AG04450 (cell line): Measurements from ENCODE around the gene FAM43A. TPM values are rescaled to one million over a fixed set of nuclear protein-coding genes. Genes with fewer than 3 reads are reported as not detected.

ENCODE experiments used
- CTCF ChIA-PET: fragments of 300-600, 350-600 bp; formaldehyde crosslinking; extraction: SDS; loops from one replicate; lab custom pipeline; 2022; ENCODE audit warnings: antibody characterized with exemption, inconsistent platforms; lab: Charles Lee
- POLR2A ChIA-PET: fragments of 350-600 bp; formaldehyde crosslinking; extraction: SDS; loops from one replicate; lab custom pipeline; 2021; ENCODE audit warnings: antibody characterized with exemption, inconsistent platforms; lab: Yijun Ruan, JAX
- DNase-seq: peaks from one replicate; pipeline ENCODE4 v3.0.0-alpha.2; 2011; ENCODE audit warnings: low read depth, low spot score
- H3K27ac ChIP-seq: one replicate; pipeline ENCODE4 v1.5.1; 2012; ENCODE audit warnings: low read depth, low read length, control low read depth
- H3K27me3 ChIP-seq: one replicate; pipeline ENCODE4 v1.6.0; 2012; ENCODE audit warnings: low read length; ENCODE audit not compliant: control insufficient read depth, insufficient read depth
- H3K4me3 ChIP-seq: 2 replicates; pipeline ENCODE4 v1.5.1; 2011; ENCODE audit warnings: mild to moderate bottlenecking, low read depth, low read length, control low read depth
- H3K9me3 ChIP-seq: 2 replicates; pipeline ENCODE4 v1.5.1; 2012; ENCODE audit warnings: low read length; ENCODE audit not compliant: control insufficient read depth, insufficient read depth
- CTCF ChIP-seq: IDR thresholded peaks from 2 replicates; pipeline ENCODE4 v1.5.1; 2011; ENCODE audit warnings: low read depth, low read length, control low read depth, inconsistent platforms
- polyA plus RNA-seq: library from polyadenylated mRNA; depleted of rRNA; stranded (reverse); fragments of >200 nt; gene quantifications from 2 replicates; pipeline ENCODE4 v1.2.3, GENCODE V29; 2011

Gene FAM43A
- polyA plus RNA-seq, 1 experiment, result 7.6 TPM

- POLR2A ChIA-PET, result no interaction called here
Observed at GRCh38 chr3:194715022-194715800, 29.5 kb downstream of the FAM43A start.

GRCh38 chr3:194718079-194718478 lies 32.4 kb downstream of the FAM43A start:
- no peak for DNase-seq
- ChIA-PET POLR2A (no interaction called here), CTCF (interaction anchor here (0.8 kb wide), 1 partner anchor 9 kb away, joined by 3 read pairs; no protein-coding TSS in a partner anchor)
- H3K27ac ChIP-seq, result no peak overlapping the region
- no peak for TF ChIP-seq CTCF
- H3K27me3 ChIP-seq, result peaks cover 31% of the 10 kb centered on the region
- no peak overlapping the region for H3K4me3 ChIP-seq
- H3K9me3 ChIP-seq, result no peaks in the 10 kb centered on the region

More at GRCh38 chr3:194715022-194715800, 29.5 kb downstream of the FAM43A start:
- DNase-seq, result no peak
- TF ChIP-seq CTCF, result no peak
- Histone ChIP-seq H3K9me3 (no peaks in the 10 kb centered on the region), H3K27me3 (peaks cover 24% of the 10 kb centered on the region), H3K27ac (no peak overlapping the region), H3K4me3 (no peak overlapping the region)
- CTCF ChIA-PET, result no interaction called here

- ChIA-PET CTCF (no interaction called here), POLR2A (no interaction called here)
- peaks cover 28% of the 10 kb centered on the region for H3K27me3 ChIP-seq
Observed at GRCh38 chr3:194720048-194720447, 34.4 kb downstream of the FAM43A start.

GRCh38 chr3:194723846-194724618 lies 38.3 kb downstream of the FAM43A start:
- H3K27me3 ChIP-seq, result peaks cover 27% of the 10 kb centered on the region
- POLR2A ChIA-PET, result interaction anchor here (0.6 kb wide), 1 partner anchor 395 kb away, joined by 6 read pairs; no protein-coding TSS in a partner anchor
- CTCF ChIA-PET, result no interaction called here

More at GRCh38 chr3:194720048-194720447, 34.4 kb downstream of the FAM43A start:
- DNase-seq, result no peak
- Histone ChIP-seq H3K27ac (no peak overlapping the region), H3K9me3 (no peaks in the 10 kb centered on the region), H3K4me3 (no peak overlapping the region)
- no peak for TF ChIP-seq CTCF

More at GRCh38 chr3:194723846-194724618, 38.3 kb downstream of the FAM43A start:
- H3K9me3 ChIP-seq, result no peaks in the 10 kb centered on the region
- no peak for DNase-seq
- no peak for TF ChIP-seq CTCF
- H3K4me3 ChIP-seq, result no peak overlapping the region
- H3K27ac ChIP-seq, result no peak overlapping the region
